Lower leg skin (tissue), 3 donors: ENCODE data around the gene BST2.

ENCODE experiments used
- POLR2A ChIP-seq, 2 donors: fragments of 450-650 bp; IDR thresholded peaks; one replicate each; pipeline ENCODE4 v1.6.1; 2016 to 2017; ENCODE audit warnings: antibody characterized with exemption in 2 of 2, mild to moderate bottlenecking in 1 of 2, moderate library complexity in 1 of 2
- TF ChIP-seq, protein P1 (sequence below), 3 donors: fragments of 450-650 bp; IDR thresholded peaks; one replicate each; pipeline ENCODE4 v1.5.1; 2016; ENCODE audit warnings: antibody characterized with exemption in 3 of 3, mild to moderate bottlenecking in 3 of 3, moderate library complexity in 2 of 3

- no peak for TF ChIP-seq POLR2A (IDR thresholded peaks at IDR 0.05)
- TF ChIP-seq, protein P1, sequence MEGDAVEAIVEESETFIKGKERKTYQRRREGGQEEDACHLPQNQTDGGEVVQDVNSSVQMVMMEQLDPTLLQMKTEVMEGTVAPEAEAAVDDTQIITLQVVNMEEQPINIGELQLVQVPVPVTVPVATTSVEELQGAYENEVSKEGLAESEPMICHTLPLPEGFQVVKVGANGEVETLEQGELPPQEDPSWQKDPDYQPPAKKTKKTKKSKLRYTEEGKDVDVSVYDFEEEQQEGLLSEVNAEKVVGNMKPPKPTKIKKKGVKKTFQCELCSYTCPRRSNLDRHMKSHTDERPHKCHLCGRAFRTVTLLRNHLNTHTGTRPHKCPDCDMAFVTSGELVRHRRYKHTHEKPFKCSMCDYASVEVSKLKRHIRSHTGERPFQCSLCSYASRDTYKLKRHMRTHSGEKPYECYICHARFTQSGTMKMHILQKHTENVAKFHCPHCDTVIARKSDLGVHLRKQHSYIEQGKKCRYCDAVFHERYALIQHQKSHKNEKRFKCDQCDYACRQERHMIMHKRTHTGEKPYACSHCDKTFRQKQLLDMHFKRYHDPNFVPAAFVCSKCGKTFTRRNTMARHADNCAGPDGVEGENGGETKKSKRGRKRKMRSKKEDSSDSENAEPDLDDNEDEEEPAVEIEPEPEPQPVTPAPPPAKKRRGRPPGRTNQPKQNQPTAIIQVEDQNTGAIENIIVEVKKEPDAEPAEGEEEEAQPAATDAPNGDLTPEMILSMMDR (IDR thresholded peaks at IDR 0.05): no peak
These were observed 45.3 kb downstream of the BST2 start for GRCh38 chr19:17359905-17360800.
